ENCODE data around the gene TRAF3.

The TRAF3 gene

GRCh38 chr14:102937331-102938175 is 160.3 kb downstream of the TRAF3 start:
- DNase-seq (ENCODE audit: low read depth in 2 of 2), result no peak

DNA sequence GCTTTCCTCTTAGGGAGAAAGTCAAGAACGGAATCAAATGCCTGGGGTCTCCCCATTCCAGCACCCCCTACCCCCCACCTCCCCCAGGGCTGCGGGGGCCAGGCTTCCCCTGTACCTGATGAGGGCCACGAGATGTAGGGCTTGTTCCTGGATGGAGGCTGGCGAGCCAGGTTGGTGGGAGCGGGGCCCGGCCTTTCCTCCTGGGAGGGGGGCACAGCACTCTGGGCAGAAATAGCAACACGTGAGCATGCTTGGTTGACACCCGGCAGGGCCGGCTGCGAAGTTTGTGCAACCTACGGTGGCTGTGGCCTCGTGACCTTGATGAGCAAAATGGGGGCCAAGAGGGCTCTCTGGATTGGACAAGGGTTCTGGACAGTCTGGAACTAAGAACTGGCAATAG is 160.9 kb downstream of the TRAF3 start:
- no peak for DNase-seq (ENCODE audit: low read depth in 2 of 2)

- DNase-seq (ENCODE audit: low read depth in 2 of 2), result no peak
These were observed 162.1 kb downstream of the TRAF3 start for GRCh38 chr14:102939329-102939728.

GRCh38 chr14:102939820-102940561 is 162.7 kb downstream of the TRAF3 start:
- no peak for DNase-seq (ENCODE audit: low read depth in 2 of 2)

DNA sequence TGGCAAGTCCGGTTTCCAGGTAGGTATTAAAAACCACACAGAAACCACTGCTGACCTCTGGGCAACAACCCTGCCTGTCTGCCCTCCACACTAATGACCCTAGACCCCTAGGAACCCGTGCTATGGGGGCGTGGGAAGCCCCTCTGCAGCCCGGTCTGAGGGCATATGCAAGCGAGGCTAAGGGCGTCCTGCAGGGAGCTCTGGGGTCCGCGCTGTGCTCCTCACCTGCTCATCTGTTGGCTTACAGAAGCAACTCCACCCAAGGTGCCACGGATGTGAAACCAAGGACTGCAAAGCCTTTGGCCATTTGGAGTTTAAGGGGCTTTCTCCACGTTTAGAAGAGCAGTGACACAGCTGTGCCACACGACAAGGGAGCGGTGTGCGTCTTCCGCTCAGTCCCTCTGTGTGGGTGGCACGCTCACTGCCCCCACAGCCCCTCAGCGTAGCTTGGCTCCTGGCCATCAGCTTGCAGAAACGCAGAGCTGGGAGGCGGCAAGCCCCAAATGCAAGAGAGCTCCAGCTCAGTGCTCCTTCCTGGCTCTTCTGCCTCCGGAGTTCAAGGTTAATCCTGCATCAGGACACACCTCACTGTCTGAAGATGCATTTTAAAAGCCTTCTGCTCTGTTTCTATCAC is 163.6 kb downstream of the TRAF3 start:
- DNase-seq (ENCODE audit: low read depth in 2 of 2), result no peak

DNA sequence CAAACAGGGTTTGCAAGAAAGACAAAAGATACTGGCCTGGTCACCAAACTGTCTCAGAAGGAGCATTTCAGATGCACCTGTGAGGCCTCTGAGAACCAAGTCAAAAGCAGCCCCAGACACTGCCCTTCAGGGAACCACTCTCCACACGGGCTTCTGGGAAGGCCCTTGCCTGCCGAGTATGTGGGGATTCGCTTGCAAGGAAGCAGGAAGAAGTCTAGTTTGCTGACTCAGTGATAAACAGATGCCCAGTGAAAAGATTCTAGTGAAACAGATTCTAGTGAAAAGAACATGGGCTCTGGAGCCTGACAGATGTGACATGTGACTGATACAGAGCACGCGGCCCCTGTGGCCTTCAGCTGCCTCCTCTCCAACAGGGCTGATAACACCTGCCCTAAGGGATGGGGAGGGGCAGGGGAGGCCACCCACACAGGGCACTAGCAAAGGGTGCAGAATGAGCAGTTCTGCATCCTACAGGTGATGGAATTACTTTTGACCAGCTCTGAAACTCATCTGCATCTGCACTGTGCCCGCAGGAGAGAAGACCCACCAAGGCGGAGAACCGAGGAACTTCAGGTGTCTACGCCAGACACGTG is 164.3 kb downstream of the TRAF3 start:
- DNase-seq (ENCODE audit: low read depth in 2 of 2), result no peak

GRCh38 chr14:102942069-102942468 is 164.8 kb downstream of the TRAF3 start:
- no peak for DNase-seq (ENCODE audit: low read depth in 2 of 2)

- no peak for DNase-seq (ENCODE audit: low read depth in 2 of 2)
These were observed 166.2 kb downstream of the TRAF3 start for GRCh38 chr14:102943454-102943853.

DNA sequence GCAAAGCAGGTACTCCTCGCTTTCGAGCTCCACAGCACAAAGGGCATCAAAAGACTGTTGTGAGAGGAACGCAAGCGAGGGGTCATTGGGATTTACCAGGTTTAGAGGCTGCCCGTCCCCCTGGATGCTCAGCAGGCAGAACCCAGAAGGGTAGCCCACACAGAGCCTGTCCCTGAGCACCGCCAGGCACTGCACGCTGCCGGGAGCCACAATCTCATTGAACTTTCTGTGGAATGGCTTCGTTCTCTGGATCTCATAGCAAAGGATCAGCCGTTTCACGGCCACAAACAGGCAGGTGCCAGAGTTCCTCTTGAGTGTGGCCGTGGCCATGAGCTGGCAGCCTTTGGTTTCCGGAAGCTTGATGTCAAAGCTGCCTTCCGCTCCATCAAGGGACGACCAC is 166.7 kb downstream of the TRAF3 start:
- no peak for DNase-seq (ENCODE audit: low read depth in 2 of 2)

GRCh38 chr14:102944448-102945330 is 167.4 kb downstream of the TRAF3 start:
- DNase-seq (ENCODE audit: low read depth in 2 of 2), result no peak

DNA sequence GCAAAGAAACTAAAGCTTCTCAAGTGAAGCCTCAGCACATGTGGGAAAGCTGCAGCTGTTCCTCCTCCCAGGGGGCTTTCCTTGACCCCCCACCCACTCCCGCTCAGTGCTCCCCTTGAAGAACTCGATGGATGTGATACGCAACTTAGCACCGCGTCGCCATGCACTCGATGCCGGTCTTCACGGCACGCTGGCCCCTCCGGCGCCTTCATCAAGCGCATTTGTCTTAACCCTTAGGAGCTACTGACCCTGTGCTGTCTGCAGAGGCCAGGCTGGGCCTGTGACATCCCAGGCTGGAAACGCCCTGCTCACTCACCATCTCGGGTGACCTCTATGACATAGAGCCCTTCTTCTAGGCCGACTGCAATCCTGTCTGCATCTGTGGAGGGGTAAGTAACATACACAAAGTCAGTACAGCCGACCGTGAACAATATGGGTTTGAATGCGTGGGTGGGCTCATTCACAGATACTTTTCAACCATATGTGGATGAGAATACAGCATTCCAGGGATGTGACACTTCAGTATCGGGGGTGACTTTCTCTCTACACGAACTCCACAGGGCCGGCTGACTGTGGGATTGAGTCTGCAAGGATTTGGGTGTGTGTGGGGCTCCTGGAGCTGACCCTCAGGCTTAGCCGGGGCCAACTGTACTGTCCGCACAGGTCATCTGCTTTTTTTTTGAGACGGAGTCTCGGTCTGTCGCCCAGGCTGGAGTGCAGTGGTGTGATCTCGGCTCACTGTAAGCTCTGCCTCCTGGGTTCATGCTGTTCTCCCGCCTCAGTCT is 168.3 kb downstream of the TRAF3 start:
- no peak for DNase-seq (ENCODE audit: low read depth in 2 of 2)

DNA sequence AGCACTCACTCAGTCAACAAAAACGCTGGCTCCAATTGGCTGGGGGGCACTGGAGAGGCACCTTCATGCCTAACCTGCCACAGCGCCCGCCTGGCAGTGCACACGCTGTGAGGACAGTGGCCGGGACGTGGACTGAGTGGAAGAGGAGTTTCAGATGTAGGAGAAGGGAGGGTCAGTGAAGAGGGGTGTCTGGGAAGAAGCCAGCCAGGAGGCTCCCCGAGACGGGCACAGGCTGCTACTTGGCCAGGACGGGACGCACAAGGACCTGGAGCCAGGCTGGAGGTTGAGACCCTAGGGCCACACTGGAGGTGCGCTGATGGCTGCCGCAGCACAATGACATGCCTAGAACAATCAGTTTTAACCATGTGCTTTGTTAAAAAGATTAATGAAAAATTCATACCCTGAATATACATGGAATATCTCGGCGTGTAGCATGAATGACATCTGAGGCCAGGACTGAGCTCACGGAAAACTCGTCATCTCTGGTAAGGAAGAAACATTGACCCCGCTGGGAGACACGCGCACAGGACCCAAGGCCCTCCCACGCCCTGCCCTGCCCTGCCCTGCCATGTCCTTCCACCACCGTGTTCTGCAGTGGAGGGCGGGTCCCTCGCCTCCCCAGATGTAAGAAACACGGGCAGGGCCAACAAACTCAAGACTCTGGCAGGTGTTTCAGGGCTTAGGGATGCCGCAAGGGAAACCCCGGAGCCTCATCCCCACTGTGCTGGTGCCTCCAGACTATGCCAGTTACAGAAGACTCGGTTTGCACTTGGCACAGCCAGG is 170.3 kb downstream of the TRAF3 start:
- DNase-seq (ENCODE audit: low read depth in 2 of 2), result no peak

- DNase-seq (ENCODE audit: low read depth in 2 of 2), result no peak
These were observed 171.4 kb downstream of the TRAF3 start for GRCh38 chr14:102948698-102949061.

- no peak for DNase-seq (ENCODE audit: low read depth in 2 of 2)
These were observed 172.0 kb downstream of the TRAF3 start for GRCh38 chr14:102949062-102949800.

- no peak for DNase-seq (ENCODE audit: low read depth in 2 of 2)
These were observed 172.7 kb downstream of the TRAF3 start for GRCh38 chr14:102949801-102950451.

- DNase-seq (ENCODE audit: low read depth in 2 of 2), result no peak
These were observed 173.8 kb downstream of the TRAF3 start for GRCh38 chr14:102951034-102951433.

DNA sequence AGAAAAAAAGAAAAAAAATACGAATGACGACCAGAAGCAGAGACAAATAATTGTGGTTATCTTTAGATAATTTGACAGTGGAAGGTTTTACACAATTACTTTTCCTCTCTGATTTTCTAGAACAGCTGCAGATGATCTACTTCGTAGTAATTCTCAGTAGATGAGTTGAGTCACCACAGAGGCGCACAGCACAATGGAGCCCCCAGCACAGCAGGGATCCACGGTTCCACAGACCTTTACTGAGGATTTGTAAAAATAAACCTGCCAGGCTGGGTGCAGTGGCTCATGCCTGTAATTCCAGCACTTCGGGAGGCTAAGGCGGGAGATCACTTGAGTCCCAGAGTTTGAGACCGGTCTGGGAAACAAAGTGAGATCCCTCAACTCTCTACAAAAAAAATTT is 174.6 kb downstream of the TRAF3 start:
- DNase-seq (ENCODE audit: low read depth in 2 of 2), result no peak

DNA sequence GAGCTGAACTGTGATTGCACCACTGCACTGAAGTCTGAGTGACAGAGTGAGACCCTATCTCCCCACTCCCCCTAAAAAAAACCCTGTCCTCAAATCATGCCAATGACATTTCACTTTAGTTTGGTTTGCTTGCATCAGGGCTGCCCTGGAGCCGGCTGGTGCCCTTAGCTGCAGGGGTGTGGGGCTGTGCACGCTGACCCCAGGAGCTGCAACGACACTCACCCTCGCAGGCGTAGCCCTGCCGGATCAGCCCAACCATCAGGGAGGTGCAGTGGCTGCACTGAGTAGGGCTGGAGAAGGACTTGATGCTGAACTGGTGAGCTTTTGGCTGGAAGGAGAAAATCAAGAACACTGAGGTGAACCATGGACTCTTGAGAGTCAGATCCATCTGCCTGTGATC is 175.0 kb downstream of the TRAF3 start:
- no peak for DNase-seq (ENCODE audit: low read depth in 2 of 2)

- DNase-seq (ENCODE audit: low read depth in 2 of 2), result no peak
These were observed 175.9 kb downstream of the TRAF3 start for GRCh38 chr14:102953100-102953499.

Measured in stimulated activated CD8-positive, alpha-beta memory T cell treated with anti-CD3 and anti-CD28 coated beads, Interleukin-2, amount 100 ng/mL, for 1 hour (primary cell).